Prostate gland (tissue), 2 donors: ENCODE data around the gene MYL9. TPM values are rescaled to one million over a fixed set of nuclear protein-coding genes. Genes with fewer than 3 reads are reported as not detected.

ENCODE experiments used
- DNase-seq: peaks from one replicate; pipeline ENCODE4 v3.0.0-alpha.2; 2019; ENCODE audit warnings: low spot score
- H3K27ac ChIP-seq, 2 donors: fragments of 200-600 bp; sonication (generic); 2 replicates each; pipeline ENCODE4 v1.5.1; 2017 to 2019
- H3K27me3 ChIP-seq: fragments of 200-600 bp; sonication (generic); replicated peaks from 2 replicates; pipeline ENCODE4 v1.5.1; 2019; ENCODE audit not compliant: insufficient read depth
- H3K36me3 ChIP-seq, 2 donors: fragments of 200-600 bp; sonication (generic); 1 replicate in 1 of 2; 2 replicates in 1 of 2; pipeline versions ENCODE4 v1.5.1 to v1.8.1; 2017 to 2019
- H3K4me1 ChIP-seq: fragments of 200-600 bp; sonication (generic); replicated peaks from 2 replicates; pipeline ENCODE4 v1.5.1; 2019
- H3K4me3 ChIP-seq, 2 donors: fragments of 200-600 bp; sonication (generic); 2 replicates each; pipeline ENCODE4 v1.5.1; 2017 to 2019
- H3K9me3 ChIP-seq: fragments of 200-600 bp; sonication (generic); 2 replicates; pipeline ENCODE4 v1.5.1; 2017
- CTCF ChIP-seq, 4 experiments: fragments of 200-600 bp in 2 of 4; fragments of 450-650 bp in 2 of 4; sonication (generic) in 2 of 4; IDR thresholded peaks; 1 replicate in 3 of 4; 2 replicates in 1 of 4; pipeline ENCODE4 v1.5.1; 2016 to 2019; ENCODE audit warnings: antibody characterized with exemption in 4 of 4, mild to moderate bottlenecking in 2 of 4, moderate library complexity in 2 of 4
- POLR2A ChIP-seq: fragments of 450-650 bp; IDR thresholded peaks from one replicate; pipeline ENCODE4 v1.6.1; 2016; ENCODE audit warnings: antibody characterized with exemption, mild to moderate bottlenecking
- POLR2AphosphoS5 ChIP-seq: sonication (generic); formaldehyde crosslinking; IDR thresholded peaks from one replicate; pipeline ENCODE4 v1.6.1; 2017; ENCODE audit warnings: antibody characterized with exemption
- WGBS: methylation state at CpG from one replicate; pipeline ENCODE4 v1.1.5; 2018; 5-methylcytosine and 5-hydroxymethylcytosine counted together
- intact Hi-C: fragments of 100-400 bp; cut with DNase I; formaldehyde crosslinking; loops from one replicate; pipeline ENCODE4 v1.14.2; 2022
- total RNA-seq, 2 donors: library from RNA; depleted of rRNA; stranded (reverse); fragments of >200 nt; gene quantifications; one replicate each; pipeline ENCODE4 v1.1.0, GENCODE V29; 2016

MYL9 gene
- total RNA-seq, 2 donors from 2014 or later, result 335 to 560 TPM

GRCh38 chr20:36525620-36526365 is 15.5 kb upstream of the MYL9 start:
- H3K4me1 ChIP-seq, result no peaks in the 10 kb centered on the region
- H3K4me3 ChIP-seq, result no peak overlapping the region
- no peak overlapping the region for H3K27ac ChIP-seq
- 93% methylated on average over 17 of the region's 17 CpGs for WGBS
- DNase-seq, result no peak
- intact Hi-C loops, result loop anchor here (5.0 kb wide), 1 partner anchor 58 kb away; no protein-coding TSS in a partner anchor
- H3K36me3 ChIP-seq, result peaks cover 4 to 13% of the 10 kb centered on the region in 2 donors
- TF ChIP-seq POLR2AphosphoS5 (no peak), POLR2A (no peak), CTCF (IDR thresholded peaks at IDR 0.05) (no peak)
- H3K27me3 ChIP-seq, result no peaks in the 10 kb centered on the region
- no peaks in the 10 kb centered on the region for H3K9me3 ChIP-seq

- Histone ChIP-seq H3K4me1 (no peaks in the 10 kb centered on the region), H3K27me3 (no peaks in the 10 kb centered on the region), H3K27ac (peak overlapping the region; percentile 7 to 26), H3K9me3 (no peaks in the 10 kb centered on the region), H3K36me3 (peaks cover 4 to 13% of the 10 kb centered on the region in 2 donors), H3K4me3 (no peak overlapping the region)
- intact Hi-C loops, result loop anchor here (5.0 kb wide), 1 partner anchor 59 kb away; no protein-coding TSS in a partner anchor
- 86% methylated on average over 29 of the region's 29 CpGs for WGBS
- TF ChIP-seq POLR2A (no peak), POLR2AphosphoS5 (no peak), CTCF (IDR thresholded peaks at IDR 0.05) (no peak)
- no peak for DNase-seq
These were observed 14.8 kb upstream of the MYL9 start for GRCh38 chr20:36526521-36527011.

- WGBS, result 78% methylated on average over 32 of the region's 32 CpGs
- TF ChIP-seq POLR2AphosphoS5 (peak; percentile 24), CTCF (IDR thresholded peaks at IDR 0.05) (no peak), POLR2A (no peak)
- Histone ChIP-seq H3K4me3 (no peak overlapping the region), H3K36me3 (peaks cover 4 to 13% of the 10 kb centered on the region in 2 donors), H3K27ac (no peak overlapping the region), H3K4me1 (no peaks in the 10 kb centered on the region), H3K9me3 (no peaks in the 10 kb centered on the region), H3K27me3 (no peaks in the 10 kb centered on the region)
- DNase-seq, result no peak
- intact Hi-C loops, result loop anchor here (5.0 kb wide), 1 partner anchor 60 kb away; no protein-coding TSS in a partner anchor
These were observed 13.8 kb upstream of the MYL9 start for GRCh38 chr20:36527331-36528125.

GRCh38 chr20:36528176-36528874 is 13.0 kb upstream of the MYL9 start:
- no peaks in the 10 kb centered on the region for H3K27me3 ChIP-seq
- WGBS, result 81% methylated on average over 18 of the region's 18 CpGs
- H3K9me3 ChIP-seq, result no peaks in the 10 kb centered on the region
- no peak for DNase-seq
- H3K36me3 ChIP-seq, result peaks cover 4 to 13% of the 10 kb centered on the region in 2 donors
- H3K27ac ChIP-seq, result no peak overlapping the region
- no peaks in the 10 kb centered on the region for H3K4me1 ChIP-seq
- intact Hi-C loops, result loop anchor here (5.0 kb wide), 1 partner anchor 61 kb away; no protein-coding TSS in a partner anchor
- TF ChIP-seq POLR2A (no peak), CTCF (IDR thresholded peaks at IDR 0.05) (no peak), POLR2AphosphoS5 (no peak)
- no peak overlapping the region for H3K4me3 ChIP-seq
